Limb (tissue), 2 donors: ENCODE data around the gene LYSMD2.

Experiments used
- DNase-seq, 2 donors: peaks; one replicate each; pipeline ENCODE4 v3.0.0-alpha.2; 2016; ENCODE audit errors: extremely low spot score in 2 of 2

The LYSMD2 gene

GRCh38 chr15:51720201-51720995 is 17.1 kb downstream of the LYSMD2 start:
- no peak for DNase-seq

DNA sequence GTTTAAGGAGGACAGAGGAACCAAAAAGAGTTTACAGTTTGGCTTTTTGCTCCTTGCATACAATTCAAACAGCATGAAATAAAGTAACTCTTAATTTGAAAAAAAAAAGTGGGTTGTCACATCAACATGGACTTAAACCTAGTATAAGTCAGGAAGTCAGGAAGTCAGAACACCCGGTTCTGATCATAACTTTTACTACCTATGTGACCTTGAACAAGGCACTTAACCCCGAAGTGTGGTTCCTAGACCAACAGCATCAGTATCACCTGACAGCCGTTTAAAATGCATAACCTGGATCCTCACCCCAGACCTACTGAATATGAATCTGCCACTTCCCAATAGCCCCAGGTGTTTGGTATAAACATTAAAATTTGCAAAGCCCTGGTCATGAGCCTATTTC is 18.7 kb downstream of the LYSMD2 start:
- no peak for DNase-seq

DNA sequence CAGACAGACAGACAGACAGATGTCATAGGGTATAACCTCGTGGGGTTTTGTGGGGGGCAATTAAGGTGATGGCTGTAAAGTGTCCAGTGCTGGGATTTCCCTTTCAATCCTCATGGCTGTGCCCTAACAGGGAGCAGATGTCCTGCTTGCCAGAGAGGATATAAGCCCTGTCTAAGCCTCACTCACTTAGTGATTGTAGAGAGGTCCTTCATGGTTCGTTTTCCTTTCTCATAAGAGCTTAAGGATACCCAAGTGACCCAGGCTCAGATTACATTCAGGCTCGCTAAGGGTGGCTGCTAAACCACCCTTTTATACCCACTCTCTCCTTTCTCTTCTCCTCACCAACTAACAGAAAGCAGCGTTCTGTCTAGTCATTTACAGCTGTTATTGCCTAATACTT is 19.2 kb downstream of the LYSMD2 start:
- no peak for DNase-seq

- DNase-seq, result no peak
These were observed 22.5 kb downstream of the LYSMD2 start for GRCh38 chr15:51714911-51715310.

GRCh38 chr15:51714162-51714561 is 23.3 kb downstream of the LYSMD2 start:
- DNase-seq, result no peak

- DNase-seq, result no peak
These were observed 28.4 kb downstream of the LYSMD2 start for GRCh38 chr15:51709031-51709430.

DNA sequence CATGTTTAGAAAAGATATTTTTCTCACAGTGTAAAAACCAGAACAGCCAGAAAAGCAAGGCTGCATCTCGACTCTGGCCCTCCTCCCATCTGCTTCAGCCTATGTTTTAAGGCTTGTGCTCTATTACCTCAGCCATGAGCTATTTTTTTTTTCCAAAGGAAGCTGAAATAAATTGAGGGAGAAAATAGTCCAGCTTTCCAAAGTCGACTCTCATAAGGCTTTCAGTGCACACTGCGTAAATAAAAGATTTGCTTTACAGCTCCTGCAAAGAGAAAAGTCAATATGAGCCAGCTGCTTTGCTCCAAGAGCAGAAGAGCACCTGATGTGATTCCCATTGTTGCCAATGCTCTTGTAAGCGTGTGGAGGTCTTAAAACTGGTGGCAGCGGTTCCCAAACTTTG is 29.4 kb downstream of the LYSMD2 start:
- DNase-seq, result peak in 1 of 2 donors; percentile 69

DNA sequence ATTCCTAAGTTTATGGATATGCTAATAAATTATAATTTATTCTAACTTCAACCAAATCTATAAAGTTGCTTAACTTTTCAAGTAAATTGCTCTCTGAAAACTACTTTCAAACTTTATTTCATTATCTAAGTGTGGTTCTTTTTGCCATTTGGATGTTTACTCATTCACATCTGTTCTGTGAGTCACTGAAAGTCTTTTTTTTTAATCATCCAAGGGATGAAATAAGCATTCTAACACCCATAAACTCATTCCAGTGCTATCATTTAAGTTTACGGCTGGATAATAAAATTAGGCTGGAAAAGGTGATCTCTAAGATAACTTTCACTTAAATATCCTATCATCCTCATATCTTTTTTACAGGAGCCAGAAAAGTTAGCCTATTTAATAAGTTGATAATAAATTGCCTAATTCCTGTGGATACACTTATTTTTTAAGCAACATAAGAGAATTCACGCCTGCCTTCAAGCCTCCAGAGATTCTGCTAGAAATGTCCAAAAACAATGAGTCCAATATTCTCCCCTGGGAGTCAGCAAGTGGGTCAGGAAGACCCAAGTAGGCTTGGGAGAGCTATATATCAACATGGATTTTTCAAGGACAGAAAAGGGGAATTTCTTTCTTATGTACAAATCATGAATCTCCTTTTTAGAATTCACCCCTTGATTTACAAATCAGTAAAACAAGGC is 30.4 kb downstream of the LYSMD2 start:
- no peak for DNase-seq

DNA sequence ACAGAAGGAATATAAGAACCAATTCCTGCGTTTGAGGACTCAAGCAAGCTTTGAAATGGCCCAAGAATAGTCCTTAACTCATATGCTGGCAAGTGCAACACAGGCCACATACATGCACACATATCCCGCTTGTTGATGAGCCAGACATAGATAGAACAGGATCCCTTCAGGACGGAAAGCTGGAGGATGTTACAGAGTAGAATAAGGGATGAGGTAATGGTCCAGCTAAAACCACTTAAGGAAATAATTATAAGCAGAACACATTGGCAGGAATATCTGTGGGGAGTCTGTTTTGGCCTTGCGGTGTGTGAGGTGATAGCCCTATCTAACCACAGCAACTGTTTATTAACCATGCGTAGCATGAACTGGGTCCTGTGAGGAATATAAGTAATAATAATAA is 31.2 kb downstream of the LYSMD2 start:
- DNase-seq, result peak in 1 of 2 donors; percentile 13

- no peak for DNase-seq
These were observed 34.7 kb downstream of the LYSMD2 start for GRCh38 chr15:51702710-51703109.

GRCh38 chr15:51699373-51699772 is 38.1 kb downstream of the LYSMD2 start:
- no peak for DNase-seq

- no peak for DNase-seq
These were observed 40.3 kb downstream of the LYSMD2 start for GRCh38 chr15:51697163-51697562.

DNA sequence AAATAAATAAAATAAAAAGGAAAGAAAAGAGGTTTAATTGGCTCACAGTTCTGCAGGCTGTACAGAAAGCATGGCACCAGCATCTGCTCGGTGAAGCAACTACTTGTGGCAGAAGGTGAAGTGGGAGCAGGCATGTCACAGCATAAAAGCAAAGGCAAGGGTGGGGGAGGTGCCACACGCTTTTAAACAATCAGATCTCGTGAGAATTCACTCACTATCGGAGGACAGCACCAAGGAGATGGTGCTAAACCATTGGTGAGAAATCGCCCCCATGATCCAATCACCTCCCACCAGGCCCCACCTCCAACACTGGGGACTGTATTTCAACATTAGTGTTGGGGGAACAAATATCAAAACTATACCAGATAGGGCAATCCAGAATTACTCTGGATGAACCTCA is 40.9 kb downstream of the LYSMD2 start:
- DNase-seq, result no peak

- no peak for DNase-seq
These were observed 45.3 kb downstream of the LYSMD2 start for GRCh38 chr15:51692154-51692553.

- DNase-seq, result no peak
These were observed 48.6 kb downstream of the LYSMD2 start for GRCh38 chr15:51688863-51689262.

DNA sequence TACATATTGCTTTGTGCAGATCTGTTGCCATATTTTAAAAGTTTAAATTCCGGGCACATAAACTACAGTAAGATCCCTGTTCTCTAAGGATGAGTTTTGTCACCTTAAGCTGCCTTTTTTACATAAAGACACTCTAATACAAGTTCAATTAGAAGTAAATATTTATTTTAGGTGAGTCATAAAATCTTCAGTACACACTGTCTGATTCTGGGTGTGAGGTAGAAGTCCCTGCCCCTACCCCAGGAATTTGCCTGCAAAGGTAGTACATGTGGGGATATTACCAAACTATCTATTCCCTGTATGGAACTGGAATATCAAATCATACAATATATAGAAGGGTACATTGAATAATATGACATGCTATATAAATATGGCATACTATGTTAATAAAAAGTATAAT is 49.9 kb downstream of the LYSMD2 start:
- no peak for DNase-seq

GRCh38 chr15:51681303-51681963 is 56.0 kb downstream of the LYSMD2 start, which contains the start of gene SCG3:
SCG3 (plus strand) TSS chr15:51681503; CDS start chr15:51681756, 253 bp downstream.
- DNase-seq, result peak; percentile 62 to 90

DNA sequence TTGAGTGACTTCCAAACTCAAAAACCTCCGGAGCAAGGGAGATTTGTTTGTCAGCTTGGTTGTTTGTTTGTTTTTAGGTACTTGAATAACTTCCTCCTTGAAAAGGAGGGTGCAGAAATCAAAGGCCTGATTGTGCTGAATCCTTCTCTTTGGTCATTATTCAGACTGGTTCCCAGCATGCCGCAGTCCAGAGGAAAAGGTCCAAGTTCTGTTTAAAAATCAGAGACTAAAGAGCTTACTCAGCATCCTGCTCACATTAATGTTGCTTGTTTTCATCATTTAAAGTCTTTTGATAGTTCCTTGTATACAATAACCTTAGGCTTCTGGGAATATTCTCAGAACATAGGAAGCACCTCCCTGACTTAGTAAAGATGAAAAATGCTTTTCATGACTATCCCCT is 57.1 kb downstream of the LYSMD2 start:
- DNase-seq, result no peak

DNA sequence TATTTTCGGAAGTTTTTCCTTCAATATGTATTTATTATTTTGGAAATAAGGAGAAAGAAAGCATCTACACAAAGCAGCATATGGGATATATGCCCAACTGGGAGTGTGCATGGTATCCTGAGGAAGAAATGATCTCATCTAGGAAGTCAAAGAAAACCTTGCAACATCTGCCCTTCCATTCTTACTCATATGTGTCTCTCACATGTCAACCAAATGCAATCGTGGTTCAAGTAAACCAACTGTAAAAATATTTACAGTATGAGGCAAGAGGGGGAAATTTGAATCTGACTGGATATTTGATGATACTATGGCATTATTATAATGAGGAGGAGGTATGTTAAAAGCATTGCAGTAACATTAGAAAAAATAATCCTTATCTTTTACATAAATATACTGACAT is 59.4 kb downstream of the LYSMD2 start:
- DNase-seq, result no peak

DNA sequence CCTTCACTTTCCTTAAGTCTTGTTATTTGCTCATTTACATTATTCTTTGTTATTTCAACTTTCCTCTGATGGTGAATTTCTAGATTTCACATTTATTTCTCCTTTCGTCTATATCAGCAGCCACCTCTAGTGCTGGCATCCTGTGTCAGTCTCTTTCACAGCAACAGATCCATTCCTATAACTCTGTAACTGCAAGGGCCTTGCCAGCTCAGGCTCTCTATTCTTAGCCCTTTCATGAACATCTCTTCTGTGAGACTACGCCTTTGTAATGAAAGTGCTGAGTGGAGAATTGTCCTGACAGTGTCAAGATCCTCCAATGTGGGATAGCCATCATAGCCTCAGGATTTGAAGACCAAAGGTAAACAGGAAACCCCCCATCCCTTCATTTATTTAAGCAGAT is 60.0 kb downstream of the LYSMD2 start:
- no peak for DNase-seq

GRCh38 chr15:51677021-51677420 is 60.4 kb downstream of the LYSMD2 start:
- no peak for DNase-seq

- no peak for DNase-seq
These were observed 62.2 kb downstream of the LYSMD2 start for GRCh38 chr15:51675234-51675633.
